OCI-LY3 (cell line): ENCODE measurements around the gene DBX2.

Source experiments
- H2AFZ ChIP-seq: fragments of 200-600, 300-600 bp; shearing (Covaris generic); 2 replicates; pipeline ENCODE4 v1.6.0; 2014; ENCODE audit warnings: antibody characterized with exemption, low read depth, low read length
- H3K27ac ChIP-seq: fragments of 200-600, 300-600 bp; sonication (generic); 2 replicates; pipeline ENCODE4 v1.5.1; 2014; ENCODE audit warnings: mild to moderate bottlenecking, low read length, moderate library complexity, mixed read lengths
- H3K27me3 ChIP-seq: fragments of 200-600, 300-600 bp; sonication (generic); 2 replicates; pipeline ENCODE4 v1.6.1; 2014; ENCODE audit warnings: low read depth, low read length, mixed read lengths
- H3K36me3 ChIP-seq: fragments of 200-600, 300-600 bp; sonication (generic); replicated peaks from 2 replicates; pipeline ENCODE3; 2014; ENCODE audit warnings: low read depth, low read length, mixed read lengths
- H3K4me1 ChIP-seq: fragments of 300-600, 200-600 bp; sonication (generic); 2 replicates; pipeline ENCODE4 v1.6.1; 2014; ENCODE audit warnings: low read length, mixed read lengths
- H3K4me2 ChIP-seq: fragments of 200-600, 300-600 bp; sonication (generic); 2 replicates; pipeline ENCODE4 v1.6.1; 2014; ENCODE audit warnings: low read length, mixed read lengths
- H3K4me3 ChIP-seq: fragments of 300-600, 200-600 bp; sonication (generic); 2 replicates; pipeline ENCODE4 v1.5.1; 2014; ENCODE audit warnings: antibody characterized with exemption, mild to moderate bottlenecking, low read length, moderate library complexity
- H3K79me2 ChIP-seq: fragments of 300-600, 200-600 bp; shearing (Covaris generic); 2 replicates; pipeline ENCODE4 v1.6.1; 2014; ENCODE audit warnings: mild to moderate bottlenecking, low read length, mixed read lengths
- H3K9ac ChIP-seq: fragments of 300-600, 200-600 bp; shearing (Covaris generic); 2 replicates; pipeline ENCODE4 v1.6.0; 2014; ENCODE audit warnings: mild to moderate bottlenecking, low read length, moderate library complexity
- H3K9me3 ChIP-seq: fragments of 200-600, 300-600 bp; shearing (Covaris generic); 2 replicates; pipeline ENCODE4 v1.6.1; 2014; ENCODE audit warnings: low read length, mixed read lengths; ENCODE audit not compliant: insufficient read depth
- H4K20me1 ChIP-seq: fragments of 200-600, 300-600 bp; sonication (generic); 2 replicates; pipeline ENCODE4 v1.6.1; 2016; ENCODE audit warnings: low read length, mixed read lengths; ENCODE audit not compliant: insufficient read depth
- EZH2phosphoT487 ChIP-seq: fragments of 200-600 bp; shearing (Covaris generic); IDR thresholded peaks from 2 replicates; pipeline ENCODE4 v1.6.1; 2018; ENCODE audit warnings: antibody characterized with exemption, mixed run types, low read depth
- TF ChIP-seq, protein P1 (sequence below): fragments of 200-600, 300-600 bp; sonication (generic); IDR thresholded peaks from 2 replicates; pipeline ENCODE4 v1.5.1; 2014; ENCODE audit warnings: antibody characterized with exemption, low read length, low read depth

DBX2 gene

DNA sequence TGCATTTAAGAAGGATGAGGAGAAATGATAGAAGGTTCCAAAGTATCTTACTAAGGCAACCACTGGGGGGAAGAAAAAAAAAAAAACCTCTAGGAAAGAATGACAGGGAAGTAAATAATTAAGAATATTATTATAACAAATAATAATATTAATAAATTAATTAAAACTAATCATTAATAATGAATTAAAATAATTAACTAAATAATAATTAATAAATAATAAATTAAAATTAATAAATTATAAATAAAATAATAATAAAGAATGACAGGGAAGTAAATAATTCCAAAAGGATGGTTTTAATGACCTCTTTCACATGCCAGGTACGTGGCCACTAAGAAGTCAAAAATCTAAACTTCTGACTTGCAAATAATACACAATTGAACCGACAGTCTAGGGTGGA is 9.9 kb downstream of the DBX2 start:
- H3K4me2 ChIP-seq = no peak overlapping the region
- H3K9ac ChIP-seq = no peak overlapping the region
- no peaks in the 10 kb centered on the region for H3K36me3 ChIP-seq
- H3K27me3 ChIP-seq = no peaks in the 10 kb centered on the region
- H3K4me1 ChIP-seq = no peaks in the 10 kb centered on the region
- H2AFZ ChIP-seq = no peak overlapping the region
- H3K27ac ChIP-seq = no peak overlapping the region
- no peaks in the 10 kb centered on the region for H3K9me3 ChIP-seq
- H3K79me2 ChIP-seq = no peaks in the 10 kb centered on the region
- TF ChIP-seq EZH2phosphoT487 = no peak
- TF ChIP-seq, protein P1, sequence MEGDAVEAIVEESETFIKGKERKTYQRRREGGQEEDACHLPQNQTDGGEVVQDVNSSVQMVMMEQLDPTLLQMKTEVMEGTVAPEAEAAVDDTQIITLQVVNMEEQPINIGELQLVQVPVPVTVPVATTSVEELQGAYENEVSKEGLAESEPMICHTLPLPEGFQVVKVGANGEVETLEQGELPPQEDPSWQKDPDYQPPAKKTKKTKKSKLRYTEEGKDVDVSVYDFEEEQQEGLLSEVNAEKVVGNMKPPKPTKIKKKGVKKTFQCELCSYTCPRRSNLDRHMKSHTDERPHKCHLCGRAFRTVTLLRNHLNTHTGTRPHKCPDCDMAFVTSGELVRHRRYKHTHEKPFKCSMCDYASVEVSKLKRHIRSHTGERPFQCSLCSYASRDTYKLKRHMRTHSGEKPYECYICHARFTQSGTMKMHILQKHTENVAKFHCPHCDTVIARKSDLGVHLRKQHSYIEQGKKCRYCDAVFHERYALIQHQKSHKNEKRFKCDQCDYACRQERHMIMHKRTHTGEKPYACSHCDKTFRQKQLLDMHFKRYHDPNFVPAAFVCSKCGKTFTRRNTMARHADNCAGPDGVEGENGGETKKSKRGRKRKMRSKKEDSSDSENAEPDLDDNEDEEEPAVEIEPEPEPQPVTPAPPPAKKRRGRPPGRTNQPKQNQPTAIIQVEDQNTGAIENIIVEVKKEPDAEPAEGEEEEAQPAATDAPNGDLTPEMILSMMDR = no peak
- H3K4me3 ChIP-seq = no peak overlapping the region
- no peaks in the 10 kb centered on the region for H4K20me1 ChIP-seq

DNA sequence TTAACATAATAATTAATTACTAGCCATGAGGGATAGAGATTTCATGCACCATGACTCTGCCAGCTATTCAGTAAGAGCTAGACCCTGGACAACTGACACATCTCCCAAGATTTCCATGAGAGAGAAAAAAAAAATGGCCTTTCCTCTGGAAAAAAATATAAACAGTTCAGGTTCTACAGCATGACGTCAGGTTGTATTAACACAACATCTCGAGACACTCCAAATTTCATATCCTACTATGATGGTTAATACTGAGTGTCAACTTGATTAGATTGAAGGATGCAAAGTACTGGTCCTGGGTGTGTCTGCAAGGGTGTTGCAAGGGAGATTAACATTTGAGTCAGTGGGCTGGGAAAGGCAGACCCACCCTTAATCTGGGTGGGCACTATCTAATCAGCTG is 11.1 kb downstream of the DBX2 start:
- no peaks in the 10 kb centered on the region for H3K36me3 ChIP-seq
- H4K20me1 ChIP-seq = no peaks in the 10 kb centered on the region
- H3K79me2 ChIP-seq = no peaks in the 10 kb centered on the region
- no peaks in the 10 kb centered on the region for H3K4me1 ChIP-seq
- H3K9ac ChIP-seq = no peak overlapping the region
- no peak overlapping the region for H2AFZ ChIP-seq
- no peak overlapping the region for H3K4me3 ChIP-seq
- no peaks in the 10 kb centered on the region for H3K9me3 ChIP-seq
- TF ChIP-seq EZH2phosphoT487 = no peak
- TF ChIP-seq, protein P1 = no peak
- no peak overlapping the region for H3K4me2 ChIP-seq
- no peaks in the 10 kb centered on the region for H3K27me3 ChIP-seq
- no peak overlapping the region for H3K27ac ChIP-seq

DNA sequence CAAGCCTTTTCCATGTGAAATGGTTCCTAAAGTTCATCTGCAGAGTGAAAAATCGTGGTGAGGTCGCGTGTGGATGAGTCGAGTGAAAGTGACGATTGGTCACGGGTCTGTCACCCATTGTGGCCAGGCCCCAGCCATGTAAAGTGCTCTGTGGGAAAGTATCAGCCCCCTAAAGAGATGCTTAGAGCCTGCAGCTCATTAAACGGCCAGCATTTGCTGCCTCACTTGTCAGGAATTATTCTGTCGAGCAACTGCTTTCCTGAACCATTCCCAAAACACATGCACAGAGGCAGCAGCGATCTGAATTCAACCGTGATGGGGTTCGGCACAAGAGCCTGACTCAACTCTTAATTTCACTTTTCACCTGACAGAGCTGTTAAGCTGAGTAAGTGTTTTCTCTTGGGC is 16.0 kb downstream of the DBX2 start:
- TF ChIP-seq, protein P1 = no peak
- TF ChIP-seq EZH2phosphoT487 = no peak
- Histone ChIP-seq H3K9me3 (no peaks in the 10 kb centered on the region), H2AFZ (no peak overlapping the region), H3K79me2 (no peaks in the 10 kb centered on the region), H3K36me3 (no peaks in the 10 kb centered on the region), H3K27ac (no peak overlapping the region), H3K4me2 (no peak overlapping the region), H3K4me3 (no peak overlapping the region), H3K9ac (no peak overlapping the region), H4K20me1 (no peaks in the 10 kb centered on the region), H3K4me1 (no peaks in the 10 kb centered on the region), H3K27me3 (no peaks in the 10 kb centered on the region)

DNA sequence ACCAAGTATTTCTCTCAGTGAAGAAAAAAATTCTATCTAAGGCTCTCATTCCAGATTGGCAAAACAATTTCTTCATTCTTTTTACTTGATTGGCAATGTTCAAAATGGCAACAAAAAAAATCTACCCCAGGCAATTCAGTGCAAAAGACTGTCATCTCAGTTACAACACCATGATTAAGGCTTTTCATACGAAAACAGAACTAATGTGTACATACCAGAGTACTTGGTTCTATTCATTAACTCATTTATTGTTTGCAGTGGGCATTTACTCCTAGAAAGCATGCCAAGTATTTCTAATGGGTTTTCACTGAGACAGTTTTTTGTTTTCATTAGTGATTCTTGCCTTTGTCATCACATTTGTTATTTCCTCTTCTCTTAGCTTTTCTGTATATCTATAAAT is 33.0 kb downstream of the DBX2 start:
- H3K4me2 ChIP-seq = no peak overlapping the region

More for the DNA sequence above, 33.0 kb downstream of the DBX2 start:
- Histone ChIP-seq H3K4me1 (no peaks in the 10 kb centered on the region), H3K9me3 (peaks cover 3% of the 10 kb centered on the region; the same call in 1 of the 2 replicates), H3K27ac (no peak overlapping the region), H2AFZ (no peak overlapping the region), H3K9ac (no peak overlapping the region), H3K36me3 (no peaks in the 10 kb centered on the region), H3K79me2 (no peaks in the 10 kb centered on the region), H3K27me3 (no peaks in the 10 kb centered on the region), H4K20me1 (no peaks in the 10 kb centered on the region), H3K4me3 (no peak overlapping the region)
- no peak for TF ChIP-seq EZH2phosphoT487
- TF ChIP-seq, protein P1 = no peak
